OCI-LY3 (cell line): ENCODE data around the gene THOP1.

ENCODE experiments used
- H2AFZ ChIP-seq: fragments of 200-600, 300-600 bp; shearing (Covaris generic); 2 replicates; pipeline ENCODE4 v1.6.0; 2014; ENCODE audit warnings: antibody characterized with exemption, low read depth, low read length
- H3K27ac ChIP-seq: fragments of 200-600, 300-600 bp; sonication (generic); 2 replicates; pipeline ENCODE4 v1.5.1; 2014; ENCODE audit warnings: mild to moderate bottlenecking, low read length, moderate library complexity, mixed read lengths
- H3K27me3 ChIP-seq: fragments of 200-600, 300-600 bp; sonication (generic); 2 replicates; pipeline ENCODE4 v1.6.1; 2014; ENCODE audit warnings: low read depth, low read length, mixed read lengths
- H3K36me3 ChIP-seq: fragments of 200-600, 300-600 bp; sonication (generic); replicated peaks from 2 replicates; pipeline ENCODE3; 2014; ENCODE audit warnings: low read depth, low read length, mixed read lengths
- H3K4me1 ChIP-seq: fragments of 300-600, 200-600 bp; sonication (generic); 2 replicates; pipeline ENCODE4 v1.6.1; 2014; ENCODE audit warnings: low read length, mixed read lengths
- H3K4me2 ChIP-seq: fragments of 200-600, 300-600 bp; sonication (generic); 2 replicates; pipeline ENCODE4 v1.6.1; 2014; ENCODE audit warnings: low read length, mixed read lengths
- H3K4me3 ChIP-seq: fragments of 300-600, 200-600 bp; sonication (generic); 2 replicates; pipeline ENCODE4 v1.5.1; 2014; ENCODE audit warnings: antibody characterized with exemption, mild to moderate bottlenecking, low read length, moderate library complexity
- H3K79me2 ChIP-seq: fragments of 300-600, 200-600 bp; shearing (Covaris generic); 2 replicates; pipeline ENCODE4 v1.6.1; 2014; ENCODE audit warnings: mild to moderate bottlenecking, low read length, mixed read lengths
- H3K9ac ChIP-seq: fragments of 300-600, 200-600 bp; shearing (Covaris generic); 2 replicates; pipeline ENCODE4 v1.6.0; 2014; ENCODE audit warnings: mild to moderate bottlenecking, low read length, moderate library complexity
- H3K9me3 ChIP-seq: fragments of 200-600, 300-600 bp; shearing (Covaris generic); 2 replicates; pipeline ENCODE4 v1.6.1; 2014; ENCODE audit warnings: low read length, mixed read lengths; ENCODE audit not compliant: insufficient read depth
- H4K20me1 ChIP-seq: fragments of 200-600, 300-600 bp; sonication (generic); 2 replicates; pipeline ENCODE4 v1.6.1; 2016; ENCODE audit warnings: low read length, mixed read lengths; ENCODE audit not compliant: insufficient read depth
- EZH2phosphoT487 ChIP-seq: fragments of 200-600 bp; shearing (Covaris generic); IDR thresholded peaks from 2 replicates; pipeline ENCODE4 v1.6.1; 2018; ENCODE audit warnings: antibody characterized with exemption, mixed run types, low read depth
- TF ChIP-seq, protein P1 (sequence below): fragments of 200-600, 300-600 bp; sonication (generic); IDR thresholded peaks from 2 replicates; pipeline ENCODE4 v1.5.1; 2014; ENCODE audit warnings: antibody characterized with exemption, low read length, low read depth

Gene THOP1

GRCh38 chr19:2767688-2768087 is 17.6 kb upstream of the THOP1 start:
- no peaks in the 10 kb centered on the region for H3K4me1 ChIP-seq
- no peak overlapping the region for H3K4me2 ChIP-seq
- peaks cover 49% of the 10 kb centered on the region for H3K79me2 ChIP-seq
- no peak overlapping the region for H3K9ac ChIP-seq
- H3K36me3 ChIP-seq = peaks cover 50% of the 10 kb centered on the region
- H3K4me3 ChIP-seq = no peak overlapping the region
- no peak overlapping the region for H2AFZ ChIP-seq
- no peaks in the 10 kb centered on the region for H3K9me3 ChIP-seq
- H4K20me1 ChIP-seq = peaks cover 40% of the 10 kb centered on the region
- H3K27me3 ChIP-seq = no peaks in the 10 kb centered on the region
- H3K27ac ChIP-seq = no peak overlapping the region
- TF ChIP-seq, protein P1, sequence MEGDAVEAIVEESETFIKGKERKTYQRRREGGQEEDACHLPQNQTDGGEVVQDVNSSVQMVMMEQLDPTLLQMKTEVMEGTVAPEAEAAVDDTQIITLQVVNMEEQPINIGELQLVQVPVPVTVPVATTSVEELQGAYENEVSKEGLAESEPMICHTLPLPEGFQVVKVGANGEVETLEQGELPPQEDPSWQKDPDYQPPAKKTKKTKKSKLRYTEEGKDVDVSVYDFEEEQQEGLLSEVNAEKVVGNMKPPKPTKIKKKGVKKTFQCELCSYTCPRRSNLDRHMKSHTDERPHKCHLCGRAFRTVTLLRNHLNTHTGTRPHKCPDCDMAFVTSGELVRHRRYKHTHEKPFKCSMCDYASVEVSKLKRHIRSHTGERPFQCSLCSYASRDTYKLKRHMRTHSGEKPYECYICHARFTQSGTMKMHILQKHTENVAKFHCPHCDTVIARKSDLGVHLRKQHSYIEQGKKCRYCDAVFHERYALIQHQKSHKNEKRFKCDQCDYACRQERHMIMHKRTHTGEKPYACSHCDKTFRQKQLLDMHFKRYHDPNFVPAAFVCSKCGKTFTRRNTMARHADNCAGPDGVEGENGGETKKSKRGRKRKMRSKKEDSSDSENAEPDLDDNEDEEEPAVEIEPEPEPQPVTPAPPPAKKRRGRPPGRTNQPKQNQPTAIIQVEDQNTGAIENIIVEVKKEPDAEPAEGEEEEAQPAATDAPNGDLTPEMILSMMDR = no peak
- no peak for TF ChIP-seq EZH2phosphoT487

- Histone ChIP-seq H3K36me3 (peaks cover 46% of the 10 kb centered on the region), H3K79me2 (peaks cover 51% of the 10 kb centered on the region), H3K4me3 (no peak overlapping the region), H4K20me1 (peaks cover 40% of the 10 kb centered on the region), H3K27me3 (no peaks in the 10 kb centered on the region), H3K4me1 (no peaks in the 10 kb centered on the region), H3K27ac (no peak overlapping the region), H3K9me3 (no peaks in the 10 kb centered on the region), H3K9ac (no peak overlapping the region), H3K4me2 (no peak overlapping the region), H2AFZ (no peak overlapping the region)
- TF ChIP-seq, protein P1 = no peak
- no peak for TF ChIP-seq EZH2phosphoT487
These were observed 16.8 kb upstream of the THOP1 start for GRCh38 chr19:2768365-2769132.

DNA sequence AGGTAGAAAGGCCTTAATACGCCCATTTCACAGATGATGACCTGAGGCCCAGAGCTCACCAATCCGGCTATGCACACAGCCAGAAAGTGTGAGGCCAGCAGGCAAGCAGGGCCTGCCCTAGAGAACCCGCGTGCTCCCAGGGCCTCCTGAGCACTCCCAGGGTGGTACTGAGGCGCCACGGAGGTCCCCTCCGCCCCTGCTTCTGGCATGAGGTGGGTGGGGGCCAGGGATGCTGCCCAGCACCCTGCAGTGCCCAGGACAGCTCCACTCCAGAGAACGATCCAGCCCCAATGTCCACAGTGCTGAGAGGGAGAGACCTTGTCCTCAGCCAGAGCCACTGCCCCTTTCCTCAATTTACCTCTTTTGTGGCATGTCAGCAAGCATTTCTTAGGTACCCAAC is 16.1 kb upstream of the THOP1 start:
- H4K20me1 ChIP-seq = peaks cover 44% of the 10 kb centered on the region
- no peaks in the 10 kb centered on the region for H3K27me3 ChIP-seq
- H3K27ac ChIP-seq = no peak overlapping the region
- peaks cover 57% of the 10 kb centered on the region for H3K79me2 ChIP-seq
- H3K36me3 ChIP-seq = peaks cover 43% of the 10 kb centered on the region
- H3K9me3 ChIP-seq = no peaks in the 10 kb centered on the region
- H3K4me1 ChIP-seq = no peaks in the 10 kb centered on the region
- H2AFZ ChIP-seq = no peak overlapping the region
- TF ChIP-seq, protein P1 = no peak
- TF ChIP-seq EZH2phosphoT487 = no peak
- H3K4me3 ChIP-seq = no peak overlapping the region
- no peak overlapping the region for H3K4me2 ChIP-seq
- H3K9ac ChIP-seq = no peak overlapping the region

DNA sequence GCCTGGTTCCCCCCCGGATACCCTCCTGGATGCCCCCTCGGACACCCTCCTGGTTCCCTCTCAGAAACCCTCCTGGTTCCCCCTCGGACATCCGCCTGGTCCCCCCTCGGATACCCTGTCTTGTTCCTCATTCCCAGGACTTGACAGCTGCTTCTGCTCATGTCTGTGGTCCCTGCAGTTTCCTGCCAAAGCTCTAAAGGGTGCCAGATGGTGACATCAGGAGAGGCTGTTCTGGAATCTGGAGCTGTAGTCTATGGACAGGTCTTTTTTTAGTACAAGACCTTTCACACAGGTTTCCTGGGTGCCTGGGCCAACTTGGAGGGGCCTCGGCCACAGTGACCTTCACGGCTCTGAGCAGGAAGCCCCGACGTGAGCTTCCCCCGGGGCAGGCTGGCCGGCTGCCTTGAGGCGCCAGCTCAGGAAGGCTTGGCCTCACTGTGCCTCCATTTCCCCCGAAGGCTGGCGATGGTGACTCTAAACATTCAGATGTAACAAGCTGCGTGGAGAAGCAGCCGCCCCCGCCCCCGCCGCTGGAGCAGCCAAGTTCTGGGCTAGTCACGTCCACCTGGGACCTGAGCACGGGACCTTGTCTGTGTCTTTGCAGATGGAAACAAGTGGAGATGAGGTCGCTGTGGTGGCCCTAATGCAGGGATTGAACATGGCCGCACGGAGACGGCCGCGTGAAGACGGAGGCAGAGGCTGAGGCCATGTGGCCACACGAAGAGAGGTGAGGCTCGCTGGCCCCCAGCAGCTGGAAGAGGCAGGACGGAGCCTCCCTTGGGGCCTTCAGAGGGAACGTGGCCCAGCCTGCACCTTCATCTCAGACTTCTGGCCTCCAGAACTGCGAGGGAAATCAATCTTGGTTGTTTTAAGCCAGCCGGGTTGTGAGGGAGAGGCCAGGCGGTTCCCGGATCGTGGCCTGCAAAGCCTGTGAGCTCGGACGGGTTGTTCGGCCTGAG is 15.0 kb upstream of the THOP1 start:
- Histone ChIP-seq H3K9ac (no peak overlapping the region), H3K9me3 (no peaks in the 10 kb centered on the region), H3K79me2 (peaks cover 68% of the 10 kb centered on the region), H3K4me2 (no peak overlapping the region), H3K4me3 (no peak overlapping the region), H2AFZ (no peak overlapping the region), H3K27me3 (no peaks in the 10 kb centered on the region), H3K36me3 (peaks cover 42% of the 10 kb centered on the region), H3K27ac (no peak overlapping the region), H4K20me1 (peaks cover 55% of the 10 kb centered on the region), H3K4me1 (no peaks in the 10 kb centered on the region)
- TF ChIP-seq EZH2phosphoT487 = no peak
- TF ChIP-seq, protein P1 = no peak
